Measurements from ENCODE around the gene GSX2. TPM values are rescaled to one million over a fixed set of nuclear protein-coding genes. Genes with fewer than 3 reads are reported as not detected.
"Not testable (repeated sequence)": the region's sequence is repeated elsewhere in the genome, so short reads cannot be mapped to it uniquely, and the experiment has no call there.

Gene GSX2
- total RNA-seq, 1 donor from 2014 or later: not detected

GRCh38 chr4:54103190-54103574, 3.2 kb downstream of the GSX2 start:
- DNase-seq (ENCODE audit: low spot score): no peak

GRCh38 chr4:54104907-54105306, 4.9 kb downstream of the GSX2 start:
- no peak for DNase-seq (ENCODE audit: low spot score)

- DNase-seq (ENCODE audit: low spot score): no peak
These were observed 8.2 kb downstream of the GSX2 start for GRCh38 chr4:54107951-54108748.

GRCh38 chr4:54109241-54110018, 9.5 kb downstream of the GSX2 start:
- no peak for DNase-seq (ENCODE audit: low spot score)

- no peak for DNase-seq (ENCODE audit: low spot score)
These were observed 10.1 kb downstream of the GSX2 start for GRCh38 chr4:54110019-54110416.

- not testable (repeated sequence) for DNase-seq (ENCODE audit: low spot score)
These were observed 13.2 kb downstream of the GSX2 start for GRCh38 chr4:54113206-54113605.

GRCh38 chr4:54116246-54116645, 16.3 kb downstream of the GSX2 start:
- not testable (repeated sequence) for DNase-seq (ENCODE audit: low spot score)

- DNase-seq (ENCODE audit: low spot score): no peak
These were observed 19.1 kb downstream of the GSX2 start for GRCh38 chr4:54118850-54119589.

- no peak for DNase-seq (ENCODE audit: low spot score)
These were observed 20.6 kb downstream of the GSX2 start for GRCh38 chr4:54120518-54120917.

- DNase-seq (ENCODE audit: low spot score): no peak
These were observed 27.7 kb downstream of the GSX2 start for GRCh38 chr4:54127660-54128059.

GRCh38 chr4:54128694-54129093, 28.7 kb downstream of the GSX2 start:
- not testable (repeated sequence) for DNase-seq (ENCODE audit: low spot score)

GRCh38 chr4:54139332-54139731, 39.4 kb downstream of the GSX2 start:
- DNase-seq (ENCODE audit: low spot score): no peak

- DNase-seq (ENCODE audit: low spot score): no peak
These were observed 40.3 kb downstream of the GSX2 start for GRCh38 chr4:54140287-54140686.

- no peak for DNase-seq (ENCODE audit: low spot score)
These were observed 44.2 kb downstream of the GSX2 start for GRCh38 chr4:54144199-54144598.

GRCh38 chr4:54144661-54145171, 44.8 kb downstream of the GSX2 start:
- DNase-seq (ENCODE audit: low spot score): no peak

- DNase-seq (ENCODE audit: low spot score): no peak
These were observed 46.2 kb downstream of the GSX2 start for GRCh38 chr4:54146139-54146538.

- no peak for DNase-seq (ENCODE audit: low spot score)
These were observed 49.4 kb downstream of the GSX2 start for GRCh38 chr4:54149323-54149722.

Other genes starting within 250 kb of the GSX2 start
- gene CHIC2, start 35.6 kb upstream of the GSX2 start, total RNA-seq: 23.6 TPM
- gene PDGFRA, start 129.1 kb downstream of the GSX2 start, total RNA-seq: 51.5 TPM

Measured in mucosa of gallbladder (tissue), 1 donor.